Left renal cortex interstitium (tissue), 4 donors: ENCODE results near the gene NT5DC1. TPM values are rescaled to one million over a fixed set of nuclear protein-coding genes. Genes with fewer than 3 reads are reported as not detected.
A peak's percentile ranks its signal among the peaks of the same experiment; 100 is the strongest.
"Not testable (repeated sequence)": the region's sequence is repeated elsewhere in the genome, so short reads cannot be mapped to it uniquely, and the experiment has no call there.

Experiments used
- DNase-seq, 4 donors: peaks; one replicate each; pipeline ENCODE4 v3.0.0-alpha.2; 2013; ENCODE audit warnings: low read depth in 4 of 4, low spot score in 2 of 4, missing footprints in 1 of 4
- polyA plus RNA-seq, 4 donors: library from polyadenylated mRNA; unstranded; fragments of 120-200 nt; gene quantifications; one replicate each; pipeline ENCODE4 v1.2.1, GENCODE V29; 2013; ENCODE audit not compliant: insufficient read length in 4 of 4

NT5DC1 gene
- polyA plus RNA-seq, 4 donors: 37.4 to 46.4 (median 45.4) TPM

GRCh38 chr6:116266803-116267202 lies 166.2 kb downstream of the NT5DC1 start:
- no peak for DNase-seq

DNA sequence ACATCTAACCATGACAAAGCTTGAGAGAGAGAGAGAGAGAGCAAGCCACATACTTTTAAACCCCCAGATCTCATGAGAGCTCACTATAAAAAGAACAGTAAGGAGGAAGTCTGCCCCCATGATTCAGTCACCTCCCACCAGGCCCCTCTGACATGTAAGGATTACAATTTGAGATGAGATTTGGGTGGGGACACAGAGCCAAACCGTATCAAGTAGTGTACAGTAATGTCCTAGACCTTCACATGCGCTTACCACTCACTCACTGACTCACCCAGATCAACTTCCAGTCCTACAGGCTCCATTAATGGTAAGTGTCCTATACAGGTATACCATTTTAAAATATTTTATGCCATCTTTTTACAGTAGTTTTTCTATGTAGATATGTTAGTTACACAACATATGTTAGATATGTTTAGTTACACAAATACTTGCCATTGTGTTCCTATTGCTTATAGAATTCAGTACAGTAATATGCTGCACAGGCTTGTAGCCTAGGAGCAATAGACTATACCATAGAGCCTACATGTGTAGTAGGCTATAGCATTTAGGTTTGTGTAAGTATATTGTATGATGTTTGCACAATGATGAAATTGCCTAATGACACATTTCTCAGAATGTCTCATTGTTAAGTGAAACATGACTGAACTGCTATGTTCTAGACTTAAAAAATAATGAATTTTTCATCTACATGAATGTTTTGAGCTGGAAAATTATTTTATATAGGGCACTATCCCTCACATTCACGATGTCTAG lies 167.4 kb downstream of the NT5DC1 start:
- DNase-seq: no peak

- peak in 1 of 4 donors; percentile 62 for DNase-seq
Measured at GRCh38 chr6:116268589-116269293, 168.1 kb downstream of the NT5DC1 start.

- no peak for DNase-seq
Measured at GRCh38 chr6:116271149-116271708, 170.6 kb downstream of the NT5DC1 start.

- DNase-seq: no peak
Measured at GRCh38 chr6:116277124-116277523, 176.5 kb downstream of the NT5DC1 start.

- DNase-seq: no peak
Measured at GRCh38 chr6:116278481-116278829, 177.8 kb downstream of the NT5DC1 start.

- no peak for DNase-seq
Measured at GRCh38 chr6:116278854-116279231, 178.2 kb downstream of the NT5DC1 start.

GRCh38 chr6:116279232-116280160 lies 178.8 kb downstream of the NT5DC1 start, which contains the start of gene TSPYL1:
TSPYL1 (minus strand) TSS chr6:116279930; CDS start chr6:116279830, 100 bp downstream.
- DNase-seq: peak; percentile 91 to 97 (median 95)

GRCh38 chr6:116280161-116280932 lies 179.7 kb downstream of the NT5DC1 start:
- peak in 1 of 4 donors; percentile 47 for DNase-seq

DNA sequence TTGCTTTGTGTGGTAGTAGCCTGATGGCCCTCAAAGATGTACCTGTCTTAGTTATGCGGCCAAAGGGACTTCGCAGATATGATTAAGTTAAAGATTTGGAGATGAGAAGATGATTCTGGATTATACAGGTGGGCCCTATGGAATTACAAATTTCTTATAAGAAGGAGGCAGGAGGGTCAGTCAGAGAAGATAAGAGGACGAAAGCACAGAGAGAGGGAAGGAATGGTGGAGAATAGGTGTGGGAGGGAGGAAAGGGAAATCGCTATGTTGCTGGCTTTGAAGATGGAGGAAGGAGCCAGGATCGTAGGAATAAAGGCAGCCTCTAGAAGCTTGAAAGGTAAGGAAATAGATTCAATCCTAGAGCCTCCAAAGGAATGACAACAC lies 180.3 kb downstream of the NT5DC1 start:
- DNase-seq: no peak

DNA sequence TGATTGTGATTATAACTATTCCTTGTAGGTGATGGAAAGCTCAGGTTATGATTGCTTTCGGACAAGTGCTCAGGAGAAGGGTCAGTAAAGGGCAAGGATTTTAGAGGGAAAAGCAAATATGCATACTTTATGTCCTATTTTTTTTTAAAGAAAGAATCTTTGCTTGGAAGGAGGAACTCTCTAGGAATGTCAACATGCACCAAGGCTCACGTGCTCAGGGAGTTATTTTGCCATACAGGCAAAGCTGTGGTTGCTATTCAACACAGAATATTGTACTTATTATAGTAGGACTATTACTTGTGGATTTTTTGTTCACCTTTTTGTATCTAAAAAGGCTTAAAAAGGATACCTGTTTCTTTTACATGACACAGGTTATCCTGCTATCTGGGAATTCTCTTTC lies 182.0 kb downstream of the NT5DC1 start:
- DNase-seq: no peak

- DNase-seq: no peak
Measured at GRCh38 chr6:116283191-116283590, 182.5 kb downstream of the NT5DC1 start.

DNA sequence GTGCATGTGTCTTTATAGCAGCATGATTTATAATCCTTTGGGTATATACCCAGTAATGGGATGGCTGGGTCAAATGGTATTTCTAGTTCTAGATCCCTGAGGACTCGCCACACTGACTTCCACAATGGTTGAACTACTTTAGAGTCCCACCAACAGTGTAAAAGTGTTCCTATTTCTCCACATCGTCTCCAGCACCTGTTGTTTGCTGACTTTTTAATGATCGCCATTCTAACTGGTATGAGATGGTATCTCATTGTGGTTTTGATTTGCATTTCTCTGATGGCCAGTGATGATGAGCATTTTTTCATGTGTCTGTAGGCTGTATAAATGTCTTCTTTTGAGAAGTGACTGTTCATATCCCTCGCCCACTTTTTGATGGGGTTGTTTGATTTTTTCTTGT lies 184.3 kb downstream of the NT5DC1 start:
- not testable (repeated sequence) for DNase-seq

- DNase-seq: no peak
Measured at GRCh38 chr6:116286773-116287358, 186.2 kb downstream of the NT5DC1 start.

GRCh38 chr6:116287689-116288282 lies 187.1 kb downstream of the NT5DC1 start:
- DNase-seq: no peak

DNA sequence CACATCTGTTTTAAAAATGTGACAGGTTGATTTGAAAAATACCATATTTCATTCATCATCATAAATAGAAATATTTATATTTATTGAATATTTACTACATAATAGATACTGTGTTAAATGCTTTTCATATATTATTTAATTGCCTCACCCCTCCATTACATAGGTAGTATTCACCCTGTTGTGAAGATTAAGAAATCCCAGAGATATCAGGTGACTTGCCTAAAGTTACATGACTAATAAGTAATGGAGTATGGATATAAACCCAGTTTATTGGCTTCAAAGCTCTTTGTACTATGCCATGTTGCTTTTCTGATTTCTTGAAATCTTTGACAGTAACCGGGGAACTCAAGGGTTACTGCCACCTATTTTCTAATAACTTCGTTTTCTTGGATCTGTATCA lies 189.2 kb downstream of the NT5DC1 start:
- no peak for DNase-seq

DNA sequence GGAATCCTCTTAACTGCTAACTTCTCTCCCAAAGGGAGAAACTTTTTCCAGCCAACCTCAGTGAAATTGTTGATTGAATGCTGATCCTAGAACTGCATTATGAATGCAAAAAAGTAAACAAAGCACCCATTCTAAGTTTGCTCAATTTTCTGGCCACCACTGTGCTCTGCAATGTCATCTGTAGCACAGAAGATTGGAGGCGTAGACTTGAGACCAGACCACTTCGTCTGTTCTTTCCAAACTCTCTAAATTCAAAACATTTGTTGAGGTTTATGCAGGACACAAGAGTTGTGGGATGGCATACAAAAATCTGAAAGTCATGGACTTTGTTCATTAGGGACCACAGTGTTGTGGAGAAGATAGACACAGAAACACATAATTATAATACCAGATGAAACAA lies 190.1 kb downstream of the NT5DC1 start:
- no peak for DNase-seq

GRCh38 chr6:116291701-116292396 lies 191.2 kb downstream of the NT5DC1 start:
- no peak for DNase-seq

DNA sequence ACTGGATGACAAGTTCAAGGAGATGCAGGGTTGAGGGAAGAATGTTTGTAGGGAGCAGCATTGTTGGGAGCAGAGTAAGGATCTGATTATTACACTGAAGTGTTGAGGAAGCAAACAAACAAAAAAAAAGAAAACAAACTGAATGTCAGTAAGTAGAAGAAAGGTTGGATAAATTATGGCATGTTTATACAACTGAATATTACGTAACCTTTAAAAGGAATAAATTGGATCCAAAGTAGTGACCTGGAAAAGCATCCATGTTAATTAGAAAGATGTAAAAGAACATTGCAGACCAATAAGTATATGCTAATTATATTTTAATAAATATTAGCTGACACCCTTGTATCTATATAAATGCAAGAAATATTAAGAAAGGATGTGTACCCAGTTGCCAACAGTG lies 191.9 kb downstream of the NT5DC1 start:
- DNase-seq: no peak
